Stimulated activated CD8-positive, alpha-beta memory T cell treated with anti-CD3 and anti-CD28 coated beads, Interleukin-7, amount 100 ng/mL, for 24 hours (primary cell): ENCODE measurements around the gene FKBP6.
"Not testable (repeated sequence)": the region's sequence is repeated elsewhere in the genome, so short reads cannot be mapped to it uniquely, and the experiment has no call there.

ENCODE experiments used
- DNase-seq: peaks from one replicate; pipeline ENCODE4 v3.0.0-alpha.2; 2020; ENCODE audit warnings: low read depth

FKBP6 gene

GRCh38 chr7:73324081-73324845 is 3.7 kb upstream of the FKBP6 start:
- DNase-seq, result not testable (repeated sequence)

GRCh38 chr7:73325424-73325823 is 2.5 kb upstream of the FKBP6 start:
- DNase-seq, result not testable (repeated sequence)

GRCh38 chr7:73327449-73327848 is 512 bp upstream of the FKBP6 start:
- not testable (repeated sequence) for DNase-seq

- DNase-seq, result no peak
Measured at GRCh38 chr7:73328696-73329095, 735 bp downstream of the FKBP6 start.

GRCh38 chr7:73329861-73330581 is 2.1 kb downstream of the FKBP6 start:
- DNase-seq, result no peak

- DNase-seq, result no peak
Measured at GRCh38 chr7:73330772-73331171, 2.8 kb downstream of the FKBP6 start.

- no peak for DNase-seq
Measured at GRCh38 chr7:73332447-73332846, 4.5 kb downstream of the FKBP6 start.

GRCh38 chr7:73338321-73338720 is 10.4 kb downstream of the FKBP6 start:
- DNase-seq, result no peak

GRCh38 chr7:73340514-73340913 is 12.6 kb downstream of the FKBP6 start:
- no peak for DNase-seq

- no peak for DNase-seq
Measured at GRCh38 chr7:73341877-73342276, 13.9 kb downstream of the FKBP6 start.

- no peak for DNase-seq
Measured at GRCh38 chr7:73342645-73343044, 14.7 kb downstream of the FKBP6 start.

- no peak for DNase-seq
Measured at GRCh38 chr7:73343671-73344380, 15.9 kb downstream of the FKBP6 start.

GRCh38 chr7:73345538-73345937 is 17.6 kb downstream of the FKBP6 start:
- DNase-seq, result no peak

GRCh38 chr7:73345951-73346350 is 18.0 kb downstream of the FKBP6 start:
- no peak for DNase-seq

GRCh38 chr7:73349763-73350162 is 21.8 kb downstream of the FKBP6 start:
- no peak for DNase-seq

- DNase-seq, result no peak
Measured at GRCh38 chr7:73350306-73351068, 22.5 kb downstream of the FKBP6 start.

GRCh38 chr7:73351447-73352167 is 23.6 kb downstream of the FKBP6 start:
- DNase-seq, result no peak

GRCh38 chr7:73352784-73353183 is 24.8 kb downstream of the FKBP6 start:
- no peak for DNase-seq

GRCh38 chr7:73353243-73353642 is 25.3 kb downstream of the FKBP6 start:
- DNase-seq, result no peak

- DNase-seq, result no peak
Measured at GRCh38 chr7:73354196-73354595, 26.2 kb downstream of the FKBP6 start.

- DNase-seq, result no peak
Measured at GRCh38 chr7:73354821-73355220, 26.9 kb downstream of the FKBP6 start.
